ENCODE measurements around the gene APBA1.
"Not testable (repeated sequence)": the region's sequence is repeated elsewhere in the genome, so short reads cannot be mapped to it uniquely, and the experiment has no call there.

APBA1 gene

GRCh38 chr9:69444021-69444420, 228.2 kb downstream of the APBA1 start:
- DNase-seq (ENCODE audit: low read depth, low spot score), result no peak

GRCh38 chr9:69443178-69443577, 229.0 kb downstream of the APBA1 start:
- no peak for DNase-seq (ENCODE audit: low read depth, low spot score)

GRCh38 chr9:69442486-69442885, 229.7 kb downstream of the APBA1 start:
- DNase-seq (ENCODE audit: low read depth, low spot score), result no peak

- DNase-seq (ENCODE audit: low read depth, low spot score), result not testable (repeated sequence)
Measured at GRCh38 chr9:69440254-69440955, 231.8 kb downstream of the APBA1 start.

- not testable (repeated sequence) for DNase-seq (ENCODE audit: low read depth, low spot score)
Measured at GRCh38 chr9:69439654-69440053, 232.5 kb downstream of the APBA1 start.

- no peak for DNase-seq (ENCODE audit: low read depth, low spot score)
Measured at GRCh38 chr9:69433968-69434367, 238.2 kb downstream of the APBA1 start.

- no peak for DNase-seq (ENCODE audit: low read depth, low spot score)
Measured at GRCh38 chr9:69433392-69433791, 238.8 kb downstream of the APBA1 start.

- no peak for DNase-seq (ENCODE audit: low read depth, low spot score)
Measured at GRCh38 chr9:69432623-69433022, 239.5 kb downstream of the APBA1 start.

- DNase-seq (ENCODE audit: low read depth, low spot score), result no peak
Measured at GRCh38 chr9:69431777-69432176, 240.4 kb downstream of the APBA1 start.

- DNase-seq (ENCODE audit: low read depth, low spot score), result no peak
Measured at GRCh38 chr9:69431203-69431602, 241.0 kb downstream of the APBA1 start.

- DNase-seq (ENCODE audit: low read depth, low spot score), result no peak
Measured at GRCh38 chr9:69430206-69430605, 242.0 kb downstream of the APBA1 start.

GRCh38 chr9:69429281-69429680, 242.9 kb downstream of the APBA1 start:
- DNase-seq (ENCODE audit: low read depth, low spot score), result no peak

GRCh38 chr9:69428017-69428785, 244.0 kb downstream of the APBA1 start:
- DNase-seq (ENCODE audit: low read depth, low spot score), result no peak

GRCh38 chr9:69427286-69427685, 244.9 kb downstream of the APBA1 start:
- DNase-seq (ENCODE audit: low read depth, low spot score), result no peak

GRCh38 chr9:69425136-69425801, 246.9 kb downstream of the APBA1 start:
- no peak for DNase-seq (ENCODE audit: low read depth, low spot score)

- DNase-seq (ENCODE audit: low read depth, low spot score), result no peak
Measured at GRCh38 chr9:69421908-69422801, 250.0 kb downstream of the APBA1 start.

- DNase-seq (ENCODE audit: low read depth, low spot score), result no peak
Measured at GRCh38 chr9:69420611-69421270, 251.4 kb downstream of the APBA1 start.

- peak; percentile 65 for DNase-seq (ENCODE audit: low read depth, low spot score)
Measured at GRCh38 chr9:69412741-69413150, 259.4 kb downstream of the APBA1 start.

- DNase-seq (ENCODE audit: low read depth, low spot score), result no peak
Measured at GRCh38 chr9:69411931-69412740, 260.0 kb downstream of the APBA1 start.

GRCh38 chr9:69411246-69411645, 260.9 kb downstream of the APBA1 start:
- no peak for DNase-seq (ENCODE audit: low read depth, low spot score)

Data from iPS DF 19.7 (cell line).